Stimulated activated naive CD8-positive, alpha-beta T cell treated with anti-CD3 and anti-CD28 coated beads, Interleukin-15, amount 100 ng/mL, for 72 hours (primary cell): ENCODE measurements around the gene COL6A1.
"Not testable (repeated sequence)": the region's sequence is repeated elsewhere in the genome, so short reads cannot be mapped to it uniquely, and the experiment has no call there.

Experiments used
- ATAC-seq: fragments of 150-1000 bp; cut with Tn5 transposase; 2 replicates; pipeline ENCODE4 v1.10.0; 2021; ENCODE audit warnings: mild to moderate bottlenecking, moderate library complexity
- DNase-seq, 2 donors: peaks; one replicate each; pipeline ENCODE4 v3.0.0; 2021 to 2022
- H3K27ac Mint-ChIP-seq, 2 donors: one replicate each; pipeline ENCODE4 v1.8.0; 2022; ENCODE audit warnings: mild to moderate bottlenecking in 2 of 2, mixed read lengths in 2 of 2, moderate library complexity in 2 of 2
- H3K27me3 Mint-ChIP-seq: one replicate; pipeline ENCODE4 v1.8.0; 2022; ENCODE audit warnings: mixed read lengths
- H3K4me1 Mint-ChIP-seq: one replicate; pipeline ENCODE4 v1.8.0; 2022; ENCODE audit warnings: mild to moderate bottlenecking, mixed read lengths
- H3K4me3 Mint-ChIP-seq, 2 donors: one replicate each; pipeline ENCODE4 v1.8.0; 2022; ENCODE audit warnings: mild to moderate bottlenecking in 2 of 2, mixed read lengths in 2 of 2, moderate library complexity in 1 of 2
- H3K9me3 Mint-ChIP-seq, 2 donors: one replicate each; pipeline ENCODE4 v1.8.0; 2022; ENCODE audit warnings: mixed read lengths in 2 of 2

The COL6A1 gene

GRCh38 chr21:45942755-45943629 lies 38.6 kb upstream of the COL6A1 start:
- no peak overlapping the region for H3K4me3 Mint-ChIP-seq
- DNase-seq (no peak), ATAC-seq (no peak)
- no peak overlapping the region for H3K27ac Mint-ChIP-seq
- peaks cover 1% of the 10 kb centered on the region for H3K4me1 Mint-ChIP-seq
- H3K27me3 Mint-ChIP-seq, result peaks cover 1% of the 10 kb centered on the region
- H3K9me3 Mint-ChIP-seq, result no peaks in the 10 kb centered on the region

DNA sequence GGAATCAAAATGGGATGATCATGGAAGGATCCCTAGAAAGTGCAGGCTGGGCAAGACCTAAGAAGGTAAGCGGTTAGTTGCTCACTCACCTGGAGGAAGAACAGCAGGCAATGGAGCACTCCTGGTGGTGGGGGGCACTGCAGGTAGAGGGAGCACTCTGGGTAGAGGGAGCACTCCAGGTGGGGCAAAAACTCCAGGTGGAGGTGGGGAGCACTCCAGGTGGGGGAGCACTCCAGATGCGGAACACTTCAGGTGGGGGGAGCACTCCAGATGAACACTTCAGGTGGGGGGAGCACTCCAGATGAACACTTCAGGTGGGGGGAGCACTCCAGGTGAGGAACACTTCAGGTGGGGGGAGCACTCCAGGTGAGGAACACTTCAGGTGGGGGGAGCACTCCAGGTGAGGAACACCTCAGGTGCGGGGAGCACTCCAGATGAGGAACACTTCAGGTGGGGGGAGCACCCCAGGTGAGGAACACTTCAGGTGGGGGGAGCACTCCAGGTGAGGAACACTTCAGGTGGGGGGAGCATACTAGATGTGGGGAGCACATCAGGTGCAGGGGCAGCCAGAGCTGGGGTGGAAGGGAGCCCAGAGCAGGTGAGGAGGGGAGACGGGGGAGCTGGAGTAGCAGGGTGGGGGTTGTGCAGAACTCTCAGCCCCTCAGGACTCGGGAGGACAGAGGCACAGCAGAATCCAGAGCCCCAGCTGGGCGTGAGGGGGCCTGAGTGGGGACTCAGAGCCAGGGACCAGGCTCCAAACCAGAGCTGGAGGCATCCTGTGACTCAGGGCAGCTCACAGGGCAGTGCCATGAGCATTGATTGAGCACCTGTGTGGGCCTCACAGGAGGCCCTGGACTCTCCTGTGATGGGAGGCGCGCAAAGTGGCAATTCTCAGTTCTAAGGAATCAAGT lies 37.7 kb upstream of the COL6A1 start:
- H3K4me3 Mint-ChIP-seq, result no peak overlapping the region
- peak overlapping the region in 1 of 2 donors; percentile 51 for H3K27ac Mint-ChIP-seq
- DNase-seq, result no peak
- peak; percentile 50 for ATAC-seq
- no peaks in the 10 kb centered on the region for H3K9me3 Mint-ChIP-seq
- H3K4me1 Mint-ChIP-seq, result no peaks in the 10 kb centered on the region
- H3K27me3 Mint-ChIP-seq, result peaks cover 8% of the 10 kb centered on the region

GRCh38 chr21:45944601-45945000 lies 37.0 kb upstream of the COL6A1 start:
- Mint-ChIP-seq H3K4me3 (no peak overlapping the region), H3K27ac (no peak overlapping the region), H3K27me3 (peaks cover 10% of the 10 kb centered on the region), H3K4me1 (no peaks in the 10 kb centered on the region), H3K9me3 (no peaks in the 10 kb centered on the region)
- ATAC-seq, result peak; percentile 18
- DNase-seq, result no peak

DNA sequence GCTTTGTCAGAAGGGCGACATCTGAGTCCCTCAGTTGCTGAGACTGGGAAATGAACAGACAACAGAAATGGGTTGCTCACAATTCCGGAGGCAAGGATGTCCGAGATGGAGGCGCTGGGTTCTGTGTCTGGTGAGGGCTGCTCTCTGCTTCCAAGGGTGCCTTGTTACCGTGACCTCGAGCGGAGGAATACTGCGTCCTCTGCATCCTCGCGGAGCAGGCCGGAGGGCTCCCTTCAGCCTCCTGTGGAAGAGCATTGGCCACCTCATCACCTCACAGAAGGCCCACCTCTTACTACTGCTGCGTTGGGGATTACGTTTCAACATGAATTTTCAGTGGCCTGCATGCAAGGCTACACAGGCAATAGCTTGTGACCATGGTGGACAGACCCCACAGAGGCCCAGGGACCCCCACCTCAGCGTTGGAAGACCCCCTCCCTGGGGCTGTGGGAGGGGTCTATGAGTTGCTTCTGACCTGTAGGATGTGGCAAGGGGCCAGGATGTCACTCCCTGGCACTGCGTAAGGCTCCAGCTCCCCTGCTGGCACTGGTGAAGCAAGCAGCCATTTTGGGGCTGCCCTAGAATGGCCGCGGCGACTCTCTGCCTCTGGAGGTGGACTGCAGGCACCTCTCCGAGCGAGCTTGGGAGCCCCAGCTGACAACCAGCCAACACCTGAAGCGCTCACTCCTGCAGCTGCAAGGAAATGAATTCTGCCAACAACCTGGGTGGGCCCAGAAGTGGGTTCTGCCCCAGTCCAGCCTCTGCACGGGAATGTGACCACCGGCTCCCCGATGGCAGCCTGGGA lies 36.3 kb upstream of the COL6A1 start:
- peaks cover 12% of the 10 kb centered on the region for H3K27me3 Mint-ChIP-seq
- ATAC-seq, result no peak
- no peaks in the 10 kb centered on the region for H3K4me1 Mint-ChIP-seq
- H3K4me3 Mint-ChIP-seq, result no peak overlapping the region
- DNase-seq, result no peak
- H3K27ac Mint-ChIP-seq, result no peak overlapping the region
- no peaks in the 10 kb centered on the region for H3K9me3 Mint-ChIP-seq

DNA sequence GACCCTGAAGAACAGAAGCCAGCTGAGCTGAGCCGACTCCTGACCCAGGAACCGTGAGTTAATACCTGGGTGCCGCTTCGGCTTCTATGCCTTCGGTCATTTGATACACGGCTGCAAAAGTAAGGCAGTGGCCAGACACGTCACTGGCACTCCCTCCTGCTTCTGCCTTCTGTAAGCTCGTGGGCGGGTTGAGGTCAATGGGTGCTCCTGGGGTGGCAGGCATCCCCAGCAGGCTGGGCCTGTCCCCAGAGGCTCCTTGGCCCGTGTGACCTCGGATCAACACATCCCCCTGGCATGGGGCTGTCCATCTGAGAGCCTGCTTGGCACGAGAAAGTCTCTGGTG lies 35.7 kb upstream of the COL6A1 start:
- H3K27me3 Mint-ChIP-seq, result peaks cover 18% of the 10 kb centered on the region
- H3K27ac Mint-ChIP-seq, result no peak overlapping the region
- no peaks in the 10 kb centered on the region for H3K4me1 Mint-ChIP-seq
- H3K9me3 Mint-ChIP-seq, result no peaks in the 10 kb centered on the region
- ATAC-seq, result no peak
- no peak overlapping the region for H3K4me3 Mint-ChIP-seq
- no peak for DNase-seq

- Mint-ChIP-seq H3K27ac (no peak overlapping the region), H3K4me3 (no peak overlapping the region), H3K9me3 (no peaks in the 10 kb centered on the region), H3K27me3 (peaks cover 30% of the 10 kb centered on the region), H3K4me1 (no peaks in the 10 kb centered on the region)
- DNase-seq (no peak), ATAC-seq (no peak)
Observed at GRCh38 chr21:45947296-45947695, 34.3 kb upstream of the COL6A1 start.

DNA sequence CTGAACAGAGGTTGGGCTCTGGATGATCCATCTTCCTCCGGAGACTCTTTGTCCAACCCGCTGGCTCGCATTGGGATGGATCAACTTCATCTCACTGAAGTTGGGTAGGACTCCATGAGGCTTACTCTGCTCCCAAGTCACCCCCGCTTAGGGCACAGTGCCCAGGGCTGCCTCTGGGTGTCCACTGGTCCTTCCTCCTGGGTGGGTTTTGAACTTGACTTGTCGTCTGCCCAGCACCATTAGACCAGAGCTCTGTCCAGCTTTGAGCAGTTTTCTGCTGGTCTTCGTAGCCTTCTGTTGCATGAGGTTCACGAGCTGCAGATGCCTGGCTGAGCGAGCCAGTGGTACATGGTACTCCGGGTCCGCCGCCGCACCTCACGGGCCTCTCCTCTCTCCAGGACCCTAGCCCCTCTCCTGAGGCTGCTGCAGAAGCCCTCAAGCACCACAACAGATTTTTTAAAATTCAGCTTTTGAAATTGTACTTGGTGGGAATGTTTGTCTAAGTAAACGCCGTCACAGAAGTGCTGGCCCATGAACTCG lies 33.8 kb upstream of the COL6A1 start:
- Mint-ChIP-seq H3K27me3 (peaks cover 30% of the 10 kb centered on the region), H3K4me3 (no peak overlapping the region), H3K27ac (no peak overlapping the region), H3K4me1 (no peaks in the 10 kb centered on the region), H3K9me3 (no peaks in the 10 kb centered on the region)
- DNase-seq, result no peak
- no peak for ATAC-seq

DNA sequence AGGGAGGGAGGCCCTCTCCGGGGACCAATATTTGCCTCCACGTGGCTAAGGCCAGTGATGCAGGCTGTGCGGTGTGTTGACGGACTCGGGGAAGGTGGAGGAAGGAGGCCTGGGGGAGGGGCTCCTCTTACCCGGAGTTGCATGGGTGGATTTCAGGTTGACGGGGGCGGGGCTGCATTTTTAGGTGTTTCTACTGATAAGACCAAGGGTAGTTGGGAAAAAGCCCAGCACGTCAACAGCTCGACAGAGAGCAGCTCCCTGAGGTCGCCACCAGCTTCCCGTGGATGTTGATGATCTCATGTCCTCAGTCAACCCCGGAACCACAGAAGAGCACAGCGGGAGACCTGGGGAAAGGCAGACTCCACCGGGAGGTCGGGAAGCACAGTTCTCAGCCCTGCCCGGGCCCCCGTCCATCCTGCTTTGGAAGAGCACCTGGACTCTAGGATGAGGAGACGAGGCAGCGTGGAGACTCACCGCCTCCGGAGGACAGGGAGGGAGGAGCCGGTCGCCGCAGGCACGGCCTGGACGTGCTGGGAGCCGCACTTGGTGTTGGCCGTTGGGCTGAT lies 32.9 kb upstream of the COL6A1 start:
- H3K4me1 Mint-ChIP-seq, result no peaks in the 10 kb centered on the region
- peaks cover 30% of the 10 kb centered on the region for H3K27me3 Mint-ChIP-seq
- DNase-seq, result no peak
- ATAC-seq, result no peak
- H3K9me3 Mint-ChIP-seq, result no peaks in the 10 kb centered on the region
- H3K27ac Mint-ChIP-seq, result no peak overlapping the region
- no peak overlapping the region for H3K4me3 Mint-ChIP-seq

DNA sequence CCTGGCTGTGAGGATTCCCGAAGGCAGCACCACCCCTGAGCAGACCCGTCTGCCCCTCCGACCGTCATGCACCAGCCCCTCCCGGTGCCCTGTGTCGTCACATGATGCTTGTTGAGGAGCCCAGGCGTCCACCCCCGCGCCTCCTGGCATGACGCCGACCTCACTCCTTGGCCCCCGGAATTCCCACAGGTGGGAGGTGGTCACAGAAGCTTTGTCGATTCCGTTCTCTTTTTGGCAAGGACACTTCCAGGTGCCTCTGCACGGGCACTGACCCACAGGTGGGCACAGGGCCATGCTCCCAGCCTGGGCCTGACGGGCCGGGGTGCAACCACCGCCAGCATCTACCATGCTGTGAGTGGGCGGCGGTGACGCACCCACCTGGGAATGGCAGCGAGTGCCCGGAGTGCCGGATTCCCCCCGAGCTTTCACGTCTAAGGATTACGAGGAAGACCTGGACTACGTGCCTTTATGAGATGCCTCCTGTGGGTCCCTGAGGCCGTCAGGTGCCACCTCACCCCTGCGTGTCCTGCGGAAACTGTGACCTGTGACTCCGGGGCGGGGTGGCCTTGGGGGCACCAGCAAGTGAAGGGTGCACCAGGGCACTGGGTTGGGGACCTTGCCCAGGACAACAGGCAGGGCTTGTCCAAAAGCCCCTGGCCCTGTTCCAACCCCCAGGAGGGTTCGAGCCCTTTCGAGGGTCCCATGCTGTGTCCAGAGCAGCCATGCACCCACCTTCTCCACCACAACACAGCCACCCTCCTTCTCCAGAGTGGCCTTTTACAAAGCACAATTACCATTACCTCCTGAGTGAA lies 31.4 kb upstream of the COL6A1 start:
- peaks cover 30% of the 10 kb centered on the region for H3K27me3 Mint-ChIP-seq
- H3K9me3 Mint-ChIP-seq, result no peaks in the 10 kb centered on the region
- no peak for ATAC-seq
- no peak for DNase-seq
- H3K27ac Mint-ChIP-seq, result no peak overlapping the region
- no peaks in the 10 kb centered on the region for H3K4me1 Mint-ChIP-seq
- H3K4me3 Mint-ChIP-seq, result no peak overlapping the region

DNA sequence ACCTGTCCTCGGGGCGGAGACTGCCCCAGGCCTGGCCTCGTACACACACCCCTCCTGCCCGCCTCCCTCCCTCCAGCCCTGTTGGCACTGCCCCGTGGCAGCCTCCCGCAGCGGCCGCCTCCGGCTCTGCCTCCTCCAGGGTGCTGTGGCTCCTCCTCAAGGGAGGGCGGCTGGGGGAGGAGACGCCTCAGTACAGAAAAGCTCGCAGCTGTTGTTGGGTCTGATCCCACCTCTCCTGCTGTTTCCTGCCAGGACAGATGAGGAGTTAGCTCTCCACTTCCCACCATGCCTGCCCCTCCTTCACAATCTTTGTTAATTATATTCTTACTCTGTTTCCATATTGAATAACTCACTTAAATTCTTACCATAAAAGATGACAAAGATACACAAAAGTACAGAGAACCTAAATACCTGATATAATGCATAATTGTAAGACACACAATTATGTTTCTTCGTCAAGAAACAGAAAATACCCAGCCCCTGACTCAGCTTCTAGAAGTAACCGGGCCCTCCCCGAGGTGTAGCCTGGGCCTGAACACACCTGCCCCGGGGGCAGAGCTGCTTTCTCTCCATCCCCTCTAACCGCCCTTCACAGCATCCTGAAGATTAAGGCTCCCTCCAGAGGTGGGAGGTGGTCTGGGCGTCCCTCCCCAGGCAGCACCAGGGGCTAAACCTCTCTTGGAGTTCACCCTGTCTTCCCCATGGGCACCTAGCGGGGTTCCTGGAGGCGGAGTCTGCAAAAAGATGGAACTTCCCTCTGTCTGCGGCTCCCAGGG lies 30.6 kb upstream of the COL6A1 start:
- no peak for ATAC-seq
- no peak overlapping the region for H3K4me3 Mint-ChIP-seq
- no peak overlapping the region for H3K27ac Mint-ChIP-seq
- no peaks in the 10 kb centered on the region for H3K4me1 Mint-ChIP-seq
- no peak for DNase-seq
- no peaks in the 10 kb centered on the region for H3K9me3 Mint-ChIP-seq
- H3K27me3 Mint-ChIP-seq, result peaks cover 30% of the 10 kb centered on the region

- no peak for DNase-seq
- no peaks in the 10 kb centered on the region for H3K4me1 Mint-ChIP-seq
- peaks cover 30% of the 10 kb centered on the region for H3K27me3 Mint-ChIP-seq
- no peak for ATAC-seq
- H3K27ac Mint-ChIP-seq, result no peak overlapping the region
- no peaks in the 10 kb centered on the region for H3K9me3 Mint-ChIP-seq
- H3K4me3 Mint-ChIP-seq, result no peak overlapping the region
Observed at GRCh38 chr21:45951676-45952075, 29.9 kb upstream of the COL6A1 start.

- H3K27me3 Mint-ChIP-seq, result peaks cover 32% of the 10 kb centered on the region
- H3K27ac Mint-ChIP-seq, H3K9me3 Mint-ChIP-seq: not testable (repeated sequence)
Observed at GRCh38 chr21:45952527-45952926, 29.0 kb upstream of the COL6A1 start.

DNA sequence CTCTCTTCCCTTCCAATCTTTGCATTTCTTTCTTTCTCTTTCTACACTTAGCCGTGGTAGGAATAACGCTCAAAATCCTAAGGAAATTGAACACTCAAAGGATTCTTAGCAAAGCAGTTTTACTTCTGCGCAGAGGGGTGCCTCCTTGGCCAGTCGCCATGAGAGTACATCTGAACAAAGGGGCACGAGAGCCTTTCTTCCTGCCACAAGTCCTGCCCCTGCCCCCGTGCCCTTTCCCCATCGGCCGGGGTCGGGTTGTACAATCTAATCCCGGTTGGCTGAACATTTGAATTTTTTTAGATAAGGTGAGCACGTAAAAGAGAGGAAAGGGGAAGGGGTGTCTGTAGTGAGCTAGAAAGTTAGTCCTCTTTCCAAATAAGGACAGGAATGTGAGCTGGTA lies 28.6 kb upstream of the COL6A1 start:
- ATAC-seq (no peak), DNase-seq (no peak)
- peaks cover 36% of the 10 kb centered on the region for H3K27me3 Mint-ChIP-seq
- H3K9me3 Mint-ChIP-seq, result no peaks in the 10 kb centered on the region
- H3K4me1 Mint-ChIP-seq, result peaks cover 1% of the 10 kb centered on the region
- H3K4me3 Mint-ChIP-seq, result no peak overlapping the region
- H3K27ac Mint-ChIP-seq, result no peak overlapping the region

More at GRCh38 chr21:45952527-45952926, 29.0 kb upstream of the COL6A1 start:
- H3K4me3 Mint-ChIP-seq, DNase-seq, H3K4me1 Mint-ChIP-seq, ATAC-seq: not testable (repeated sequence)

GRCh38 chr21:45954261-45954660 lies 27.3 kb upstream of the COL6A1 start:
- DNase-seq (no peak), ATAC-seq (no peak)
- peaks cover 39% of the 10 kb centered on the region for H3K27me3 Mint-ChIP-seq
- no peaks in the 10 kb centered on the region for H3K9me3 Mint-ChIP-seq
- H3K4me1 Mint-ChIP-seq, result peaks cover 4% of the 10 kb centered on the region
- no peak overlapping the region for H3K27ac Mint-ChIP-seq
- no peak overlapping the region for H3K4me3 Mint-ChIP-seq
